GM12891 (cell line): ENCODE results near the gene CEMIP.

Experiments
- DNase-seq: peaks from one replicate; pipeline ENCODE4 v3.0.0; 2011; ENCODE audit warnings: low spot score; ENCODE audit not compliant: insufficient read length
- FAIRE-seq: peaks from 2 replicates; lab custom pipeline; 2011; peaks lifted over from hg19 to GRCh38; lab: Jason Lieb, UNC
- PAX5 ChIP-seq: IDR thresholded peaks from 2 replicates; pipeline ENCODE4 v1.6.1; 2011; ENCODE audit warnings: low read length, moderate library complexity, mild to moderate bottlenecking; ENCODE audit not compliant: insufficient read depth, severe bottlenecking
- POLR2A ChIP-seq: IDR thresholded peaks from 2 replicates; pipeline ENCODE4 v1.6.1; 2011; ENCODE audit warnings: low read depth, low read length, control low read depth
- POLR2AphosphoS5 ChIP-seq: IDR thresholded peaks from 2 replicates; pipeline ENCODE4 v1.6.1; 2011; ENCODE audit warnings: low read depth, low read length, control low read depth
- POU2F2 ChIP-seq: IDR thresholded peaks from 2 replicates; pipeline ENCODE4 v1.6.1; 2011; ENCODE audit warnings: low read depth, mild to moderate bottlenecking, control low read depth, low read length, moderate library complexity
- SPI1 ChIP-seq: IDR thresholded peaks from 2 replicates; pipeline ENCODE4 v1.6.1; 2011; ENCODE audit warnings: low read depth, low read length, control low read depth
- TAF1 ChIP-seq: IDR thresholded peaks from 2 replicates; pipeline ENCODE4 v1.6.1; 2011; ENCODE audit warnings: low read depth, low read length, control low read depth

CEMIP gene

GRCh38 chr15:80992006-80992405, 212.8 kb downstream of the CEMIP start:
- FAIRE-seq (no peak), DNase-seq (no peak)
- no peak for TF ChIP-seq SPI1
- TF ChIP-seq PAX5: no peak
- TF ChIP-seq POLR2AphosphoS5: no peak
- TF ChIP-seq POU2F2: no peak
- no peak for TF ChIP-seq TAF1
- TF ChIP-seq POLR2A: no peak

- FAIRE-seq (no peak), DNase-seq (no peak)
- TF ChIP-seq PAX5 (no peak), POLR2AphosphoS5 (no peak), POLR2A (no peak), POU2F2 (no peak), SPI1 (no peak), TAF1 (no peak)
Observed at GRCh38 chr15:80992441-80992840, 213.3 kb downstream of the CEMIP start.

GRCh38 chr15:80996247-80996646, 217.1 kb downstream of the CEMIP start:
- DNase-seq (no peak), FAIRE-seq (no peak)
- no peak for TF ChIP-seq POLR2A
- TF ChIP-seq POLR2AphosphoS5: no peak
- TF ChIP-seq PAX5: no peak
- no peak for TF ChIP-seq TAF1
- TF ChIP-seq POU2F2: no peak
- TF ChIP-seq SPI1: no peak

- DNase-seq (no peak), FAIRE-seq (no peak)
- TF ChIP-seq PAX5 (no peak), POLR2AphosphoS5 (no peak), POU2F2 (no peak), SPI1 (no peak), POLR2A (no peak), TAF1 (no peak)
Observed at GRCh38 chr15:80997692-80998091, 218.5 kb downstream of the CEMIP start.

- FAIRE-seq (no peak), DNase-seq (no peak)
- TF ChIP-seq TAF1 (no peak), POLR2A (no peak), POU2F2 (no peak), POLR2AphosphoS5 (no peak), SPI1 (no peak), PAX5 (no peak)
Observed at GRCh38 chr15:80998251-80998650, 219.1 kb downstream of the CEMIP start.

- FAIRE-seq: peak; percentile 88
- TF ChIP-seq SPI1 (peak; percentile 47; the same call in 1 of the 2 replicates), TAF1 (0 out of 2 replicates have a peak, but pooled peaks have one; percentile 6), POLR2A (peak; percentile 34; the same call in 1 of the 2 replicates), POLR2AphosphoS5 (peak; percentile 53; the same call in 1 of the 2 replicates), PAX5 (no peak)
- DNase-seq: no peak
Observed at GRCh38 chr15:80999623-81000036, 220.5 kb downstream of the CEMIP start.

GRCh38 chr15:81000144-81000623, 221.0 kb downstream of the CEMIP start:
- FAIRE-seq: no peak
- TF ChIP-seq POU2F2: 0 out of 2 replicates have a peak, but pooled peaks have one; percentile 19
- no peak for TF ChIP-seq PAX5
- TF ChIP-seq POLR2AphosphoS5: no peak
- TF ChIP-seq TAF1: 0 out of 2 replicates have a peak, but pooled peaks have one; percentile 16
- TF ChIP-seq POLR2A: no peak
- DNase-seq: no peak

- DNase-seq (peak; percentile 78), FAIRE-seq (peak; percentile 90)
- TF ChIP-seq TAF1: peak; percentile 11; the same call in 1 of the 2 replicates
- TF ChIP-seq POU2F2: 0 out of 2 replicates have a peak, but pooled peaks have one; percentile 3
- TF ChIP-seq POLR2A: peak; percentile 27; the same call in 1 of the 2 replicates
- TF ChIP-seq SPI1: peak; percentile 71
- peak; percentile 57; the same call in 1 of the 2 replicates for TF ChIP-seq POLR2AphosphoS5
- TF ChIP-seq PAX5: no peak
Observed at GRCh38 chr15:81000624-81001151, 221.5 kb downstream of the CEMIP start, which contains the start of gene TLNRD1. TLNRD1 (plus strand) TSS chr15:81000923; CDS start chr15:81002272, 1,349 bp downstream.
